Measurements from ENCODE around the gene PRSS56.

GRCh38 chr2:232525199-232525598 lies 5.0 kb downstream of the PRSS56 start:
- TF ChIP-seq CTCF (IDR thresholded peaks at IDR 0.05; ENCODE audit: insufficient read depth, low read depth, low read length): no peak
- no peak for TF ChIP-seq EZH2 (IDR thresholded peaks at IDR 0.05; ENCODE audit: insufficient read depth, low read length)
